Spleen (tissue), 11 donors: ENCODE results near the gene AKAP14. TPM values are rescaled to one million over a fixed set of nuclear protein-coding genes. Genes with fewer than 3 reads are reported as not detected.

ENCODE experiments used
- DNase-seq: peaks from one replicate; pipeline ENCODE4 v3.0.0-alpha.2; 2020
- H3K27ac ChIP-seq, 8 donors: fragments of 200-600 bp; sonication (generic) in 7 of 8; 1 replicate in 4 of 8; 2 replicates in 4 of 8; pipeline versions ENCODE4 v1.5.0 to v1.8.0; 2016 to 2021; ENCODE audit warnings: inconsistent platforms in 4 of 8, mild to moderate bottlenecking in 4 of 8, moderate library complexity in 1 of 8
- H3K27me3 ChIP-seq, 7 donors: fragments of 200-600 bp; sonication (generic) in 6 of 7; replicated peaks in 1 of 7; 1 replicate in 4 of 7; 2 replicates in 3 of 7; pipeline versions ENCODE4 v1.5.0 to v1.8.0; 2016 to 2021; ENCODE audit warnings: inconsistent platforms in 3 of 7, mild to moderate bottlenecking in 1 of 7
- H3K36me3 ChIP-seq, 6 donors: fragments of 200-600 bp; sonication (generic) in 5 of 6; 1 replicate in 4 of 6; 2 replicates in 2 of 6; pipeline versions ENCODE4 v1.5.0 to v1.8.0; 2016 to 2021; ENCODE audit warnings: inconsistent platforms in 2 of 6
- H3K4me1 ChIP-seq, 6 donors: fragments of 200-600 bp; sonication (generic) in 5 of 6; 1 replicate in 3 of 6; 2 replicates in 3 of 6; pipeline versions ENCODE4 v1.5.0 to v1.8.0; 2016 to 2021; ENCODE audit warnings: inconsistent platforms in 3 of 6
- H3K4me3 ChIP-seq, 8 donors: fragments of 200-600 bp; sonication (generic) in 7 of 8; 1 replicate in 4 of 8; 2 replicates in 4 of 8; pipeline versions ENCODE4 v1.5.0 to v1.8.0; 2016 to 2021; ENCODE audit warnings: inconsistent platforms in 4 of 8, mild to moderate bottlenecking in 4 of 8, moderate library complexity in 2 of 8
- H3K9me3 ChIP-seq, 8 donors: fragments of 200-600 bp; sonication (generic) in 7 of 8; 1 replicate in 4 of 8; 2 replicates in 4 of 8; pipeline versions ENCODE4 v1.5.0 to v1.8.0; 2016 to 2021; ENCODE audit warnings: inconsistent platforms in 4 of 8
- POLR2A ChIP-seq, 3 donors: fragments of 450-650 bp; IDR thresholded peaks; one replicate each; pipeline ENCODE4 v1.5.1; 2017; ENCODE audit warnings: antibody characterized with exemption in 3 of 3, mild to moderate bottlenecking in 1 of 3
- POLR2AphosphoS5 ChIP-seq, 3 donors: sonication (generic); formaldehyde crosslinking; IDR thresholded peaks; one replicate each; pipeline ENCODE4 v1.5.1; 2017; ENCODE audit warnings: antibody characterized with exemption in 3 of 3
- WGBS, 5 donors: extraction: QIAGEN DNeasy Blood & Tissue Kit in 3 of 5; methylation state at CpG; one replicate each; pipeline versions ENCODE4 v1.1.5 to v1.1.7; 2013 to 2018; 5-methylcytosine and 5-hydroxymethylcytosine counted together
- intact Hi-C: fragments of 100-400 bp; cut with DNase I; formaldehyde crosslinking; loops from one replicate; pipeline ENCODE4 v1.15.0; 2023; ENCODE audit warnings: low total_unique reads
- polyA plus RNA-seq, 3 donors: library from polyadenylated mRNA; stranded (reverse); fragments of 200-250 nt; gene quantifications; one replicate each; pipeline ENCODE4 v1.2.1, GENCODE V29; 2013
- total RNA-seq, 7 donors: library from RNA; depleted of rRNA in 3 of 7; stranded (reverse); fragments of >200 nt in 3 of 7; fragmentation: NEBNext Ultra II Directional in 4 of 7; extraction: Animal tissue kit (Norgen Biotek cat#: 25700) in 4 of 7; gene quantifications; one replicate each; pipeline versions ENCODE4 v1.1.0 to v1.2.1, GENCODE V29; 2016 to 2021
- TF ChIP-seq, protein P1 (sequence below), 11 experiments: fragments of 200-600 bp in 7 of 11; fragments of 450-650 bp in 4 of 11; sonication (generic) in 4 of 11; IDR thresholded peaks in 8 of 11; conservative IDR thresholded peaks in 3 of 11; 1 replicate in 7 of 11; 2 replicates in 4 of 11; pipeline versions ENCODE4 v1.4.0 to v1.8.0; 2016 to 2021; ENCODE audit warnings: antibody characterized with exemption in 11 of 11, inconsistent platforms in 4 of 11, mild to moderate bottlenecking in 1 of 11
- donor health status: healthy with polysubstance abuse.
- donor health status: DM: no; HTN: no; CAD: no; lungs with moderate emphysema.
- donor health status: DM: no; HTN: no; CAD: no.
- donor health status: Bipolar disorder and iron deficiency.
- donor health status: healthy.
- donor health status: DM: no; HTN: no; CAD: no.
- donor health status: DM: yes; HTN: yes; CAD: no.

AKAP14 gene
- total and polyA plus RNA-seq, 10 donors = not detected

DNA sequence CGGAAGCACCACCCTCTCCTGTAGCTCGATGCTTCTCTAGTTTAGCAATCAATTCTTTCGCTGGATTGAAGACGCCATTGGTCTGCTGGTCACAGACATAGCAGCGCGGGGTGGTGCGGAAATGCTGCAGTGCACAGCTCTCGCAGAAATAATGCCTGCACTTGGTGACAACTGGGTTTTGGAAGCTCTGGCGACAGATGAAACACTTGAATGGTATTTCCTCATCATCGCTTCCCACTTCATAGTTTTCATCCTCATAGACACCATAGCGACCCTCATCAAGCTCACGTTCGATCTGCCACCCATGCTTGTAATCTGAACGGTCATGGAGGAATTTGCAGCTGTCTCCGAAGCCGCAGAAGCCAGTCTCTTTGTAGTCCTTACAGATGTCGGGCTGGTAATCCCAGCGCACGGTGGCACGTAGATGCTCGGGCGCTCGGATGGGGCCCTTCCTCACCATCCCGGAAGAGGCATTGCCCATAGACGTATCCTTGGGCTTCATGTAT, 25.0 kb upstream of the AKAP14 start:
- no peaks in the 10 kb centered on the region for H3K27me3 ChIP-seq
- H3K9me3 ChIP-seq = no peaks in the 10 kb centered on the region
- TF ChIP-seq, protein P1, sequence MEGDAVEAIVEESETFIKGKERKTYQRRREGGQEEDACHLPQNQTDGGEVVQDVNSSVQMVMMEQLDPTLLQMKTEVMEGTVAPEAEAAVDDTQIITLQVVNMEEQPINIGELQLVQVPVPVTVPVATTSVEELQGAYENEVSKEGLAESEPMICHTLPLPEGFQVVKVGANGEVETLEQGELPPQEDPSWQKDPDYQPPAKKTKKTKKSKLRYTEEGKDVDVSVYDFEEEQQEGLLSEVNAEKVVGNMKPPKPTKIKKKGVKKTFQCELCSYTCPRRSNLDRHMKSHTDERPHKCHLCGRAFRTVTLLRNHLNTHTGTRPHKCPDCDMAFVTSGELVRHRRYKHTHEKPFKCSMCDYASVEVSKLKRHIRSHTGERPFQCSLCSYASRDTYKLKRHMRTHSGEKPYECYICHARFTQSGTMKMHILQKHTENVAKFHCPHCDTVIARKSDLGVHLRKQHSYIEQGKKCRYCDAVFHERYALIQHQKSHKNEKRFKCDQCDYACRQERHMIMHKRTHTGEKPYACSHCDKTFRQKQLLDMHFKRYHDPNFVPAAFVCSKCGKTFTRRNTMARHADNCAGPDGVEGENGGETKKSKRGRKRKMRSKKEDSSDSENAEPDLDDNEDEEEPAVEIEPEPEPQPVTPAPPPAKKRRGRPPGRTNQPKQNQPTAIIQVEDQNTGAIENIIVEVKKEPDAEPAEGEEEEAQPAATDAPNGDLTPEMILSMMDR (IDR thresholded peaks at IDR 0.05 in 8 of 11, conservative IDR thresholded peaks at IDR 0.05 in 3 of 11) = no peak
- TF ChIP-seq POLR2AphosphoS5 (IDR thresholded peaks at IDR 0.05) = peak in 2 of 3 donors; percentile 15 to 18
- peak in 1 of 3 donors; percentile 11 for TF ChIP-seq POLR2A (IDR thresholded peaks at IDR 0.05)
- WGBS, 5 donors = 0 to 45% (median 0%) methylated on average over 24 to 25 of the region's 25 CpGs
- H3K27ac ChIP-seq = peak overlapping the region; percentile 80 to 98 (median 95)
- H3K4me1 ChIP-seq = peaks cover 0 to 46% (median 25%) of the 10 kb centered on the region in 6 donors
- intact Hi-C loops = no loop called here
- DNase-seq = peak; percentile 82
- H3K4me3 ChIP-seq = peak overlapping the region; percentile 34 to 72 (median 57)
- peaks cover 0 to 14% (median 2%) of the 10 kb centered on the region in 6 donors for H3K36me3 ChIP-seq

DNA sequence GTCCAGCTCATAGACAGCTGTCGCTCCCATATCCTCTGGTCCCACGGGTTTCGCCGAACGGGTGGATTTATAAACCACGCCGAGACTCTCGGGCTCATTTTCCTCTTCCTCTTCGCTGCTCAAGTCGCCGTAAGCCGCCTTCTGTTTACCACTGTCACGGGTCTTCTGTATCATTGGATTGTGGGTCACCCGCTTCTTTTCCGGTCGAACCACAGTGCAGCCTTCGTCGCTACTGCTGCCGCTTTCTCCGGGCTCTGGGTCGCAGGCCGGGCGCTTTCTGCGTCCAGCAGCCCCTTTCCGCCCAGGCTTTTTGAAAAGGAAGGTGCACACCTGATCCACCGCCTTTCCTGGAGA, 24.5 kb upstream of the AKAP14 start:
- Histone ChIP-seq H3K36me3 (peaks cover 0 to 19% (median 4%) of the 10 kb centered on the region in 6 donors), H3K4me3 (peak overlapping the region; percentile 34 to 72 (median 57)), H3K27me3 (no peaks in the 10 kb centered on the region), H3K9me3 (no peaks in the 10 kb centered on the region), H3K27ac (peak overlapping the region; percentile 80 to 98 (median 95)), H3K4me1 (peaks cover 0 to 46% (median 25%) of the 10 kb centered on the region in 6 donors)
- no peak for DNase-seq
- intact Hi-C loops = no loop called here
- TF ChIP-seq, protein P1 (IDR thresholded peaks at IDR 0.05 in 8 of 11, conservative IDR thresholded peaks at IDR 0.05 in 3 of 11) = no peak
- TF ChIP-seq POLR2A (IDR thresholded peaks at IDR 0.05) = no peak
- TF ChIP-seq POLR2AphosphoS5 (IDR thresholded peaks at IDR 0.05) = no peak
- WGBS, 5 donors = 0 to 46% (median 13%) methylated on average over 23 to 26 of the region's 26 CpGs

DNA sequence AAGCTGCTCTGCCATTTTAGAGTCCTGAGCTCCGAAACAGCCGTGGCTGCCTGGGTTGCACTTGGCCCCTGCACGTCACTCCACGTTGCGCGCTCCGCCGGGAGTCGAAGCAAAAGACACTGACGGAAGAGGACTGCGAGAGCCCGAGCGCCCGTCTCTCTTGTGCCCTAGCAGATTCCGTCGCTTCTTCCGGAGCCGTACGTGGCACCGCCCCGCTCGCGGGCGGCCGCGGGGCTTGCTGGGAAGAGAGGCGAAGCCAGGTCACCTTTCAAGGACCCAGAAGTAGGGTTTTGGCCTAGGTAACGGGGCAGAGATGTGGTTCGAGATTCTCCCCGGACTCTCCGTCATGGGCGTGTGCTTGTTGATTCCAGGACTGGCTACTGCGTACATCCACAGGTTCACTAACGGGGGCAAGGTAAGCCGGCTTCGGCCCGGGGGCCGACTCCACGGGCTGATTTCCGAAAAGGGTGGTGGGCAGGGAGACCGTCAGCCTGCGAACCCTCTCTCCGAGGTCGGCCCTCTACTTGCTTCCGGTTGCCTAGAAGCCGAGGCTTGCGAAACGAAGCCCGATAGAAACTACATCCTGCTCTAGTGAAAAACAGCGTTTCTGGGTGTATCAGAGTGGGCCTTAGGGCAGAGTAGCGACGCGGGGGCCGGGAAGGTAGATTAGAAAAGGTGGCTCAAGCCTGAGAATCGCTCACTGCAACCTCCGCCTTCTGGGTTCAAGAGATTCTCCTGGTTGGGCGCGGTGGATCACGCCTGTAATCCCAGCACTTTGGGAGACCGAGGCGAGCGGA, 23.9 kb upstream of the AKAP14 start, which contains the start of the genes NDUFA1 and RNF113A:
Gene NDUFA1, plus strand, starts transcription at position 234 of the 797 bp plus-strand sequence. Its CDS starts 80 bp downstream, at position 314.
Gene RNF113A, minus strand, starts transcription at position 135 of the 797 bp plus-strand sequence. Its CDS starts 120 bp downstream, at position 15.
- TF ChIP-seq POLR2AphosphoS5 (IDR thresholded peaks at IDR 0.05) (peak; percentile 96 to 97 (median 97)), POLR2A (IDR thresholded peaks at IDR 0.05) (peak in 2 of 3 donors; percentile 47 to 83)
- TF ChIP-seq, protein P1 (IDR thresholded peaks at IDR 0.05 in 8 of 11, conservative IDR thresholded peaks at IDR 0.05 in 3 of 11) = peak in 1 of 11 experiments; percentile 23
- Histone ChIP-seq H3K27me3 (no peaks in the 10 kb centered on the region), H3K36me3 (peaks cover 0 to 25% (median 9%) of the 10 kb centered on the region in 6 donors), H3K4me3 (peak within 1 kb of the TSS; percentile 34 to 72 (median 57)), H3K9me3 (no peaks in the 10 kb centered on the region), H3K27ac (peak within 1 kb of the TSS; percentile 80 to 98 (median 95)), H3K4me1 (peaks cover 0 to 46% (median 25%) of the 10 kb centered on the region in 6 donors)
- intact Hi-C loops = no loop called here
- WGBS, 5 donors = 0 to 56% (median 0%) methylated on average over 6 to 62 of the region's 62 CpGs
- peak; percentile 96 for DNase-seq

DNA sequence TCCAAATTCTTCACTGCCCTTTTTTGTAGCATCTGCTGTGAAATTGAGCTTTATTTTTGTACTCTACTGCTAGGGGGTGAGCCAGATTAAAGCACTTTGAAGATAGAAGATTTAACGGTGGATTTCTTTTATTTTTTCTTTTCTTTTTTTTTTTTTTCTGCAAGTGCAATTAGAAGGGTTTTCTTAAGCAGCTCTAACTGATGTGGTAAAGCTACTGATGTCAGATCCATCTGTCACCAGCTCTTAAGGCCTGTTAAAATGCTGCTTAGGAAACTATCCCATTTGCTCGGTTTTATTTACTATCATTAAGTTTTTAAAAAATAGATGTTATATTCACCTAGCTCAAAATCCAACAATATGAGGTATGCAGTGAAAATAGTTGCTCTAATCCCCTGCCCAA, 17.0 kb upstream of the AKAP14 start:
- peaks cover 0 to 42% (median 11%) of the 10 kb centered on the region in 6 donors for H3K36me3 ChIP-seq
- intact Hi-C loops = no loop called here
- TF ChIP-seq POLR2AphosphoS5 (IDR thresholded peaks at IDR 0.05) (no peak), POLR2A (IDR thresholded peaks at IDR 0.05) (no peak)
- TF ChIP-seq, protein P1 (IDR thresholded peaks at IDR 0.05 in 8 of 11, conservative IDR thresholded peaks at IDR 0.05 in 3 of 11) = no peak
- DNase-seq = no peak
- H3K27ac ChIP-seq = no peak overlapping the region
- WGBS, 5 donors = 65 to 85% (median 71%) methylated on average over 2 of the region's 2 CpGs
- no peaks in the 10 kb centered on the region for H3K9me3 ChIP-seq
- H3K27me3 ChIP-seq = no peaks in the 10 kb centered on the region
- H3K4me3 ChIP-seq = no peak overlapping the region
- peaks cover 0 to 20% (median 9%) of the 10 kb centered on the region in 6 donors for H3K4me1 ChIP-seq
